ENCODE data around the gene PCSK1.
A peak's percentile ranks its signal among the peaks of the same experiment; 100 is the strongest.

Gene PCSK1

DNA sequence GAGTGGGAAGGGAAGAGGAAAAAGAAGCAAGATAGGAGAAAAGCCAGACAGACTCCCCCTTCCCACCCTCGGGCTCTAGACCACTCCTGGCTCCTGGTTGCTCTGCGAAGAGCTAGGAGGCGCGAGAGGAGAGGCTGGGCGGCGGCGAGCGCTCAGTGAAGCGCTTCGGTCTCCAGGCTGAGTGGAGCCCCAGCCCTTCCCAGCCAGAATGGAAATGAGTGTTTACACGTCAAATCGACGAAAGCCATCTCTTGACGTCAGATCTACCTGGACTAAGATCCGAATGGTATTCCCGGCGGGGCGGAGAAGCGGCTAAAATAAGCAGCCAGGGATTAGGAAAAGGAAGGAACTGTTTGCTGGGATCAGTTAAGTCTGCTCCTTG lies at the start of gene PCSK1:
Gene PCSK1 (minus strand): TSS at position 183 of the 382 bp plus-strand sequence. CDS start 206 bp downstream, outside the sequence.
- peak; percentile 11 for DNase-seq (ENCODE audit: low read depth, low spot score)

DNA sequence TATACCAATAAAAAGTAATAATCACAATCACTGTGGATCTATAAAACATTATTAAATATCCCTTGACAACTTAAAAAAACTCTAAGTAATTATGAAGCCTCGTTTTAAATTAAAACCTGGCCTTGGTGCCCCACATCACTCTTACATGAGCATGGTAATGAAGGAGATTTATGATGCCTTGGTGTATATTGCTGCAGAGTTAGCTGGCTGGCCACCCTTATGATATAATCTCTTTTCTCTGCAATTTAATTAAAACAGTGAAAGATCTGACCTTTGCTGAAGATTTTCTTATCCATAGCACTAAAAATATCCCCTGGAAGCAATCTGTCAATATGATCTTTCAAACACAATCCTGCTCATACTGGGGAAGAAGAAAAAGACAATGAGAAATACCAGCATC lies 48.8 kb upstream of the PCSK1 start:
- DNase-seq (ENCODE audit: low read depth, low spot score): no peak

DNA sequence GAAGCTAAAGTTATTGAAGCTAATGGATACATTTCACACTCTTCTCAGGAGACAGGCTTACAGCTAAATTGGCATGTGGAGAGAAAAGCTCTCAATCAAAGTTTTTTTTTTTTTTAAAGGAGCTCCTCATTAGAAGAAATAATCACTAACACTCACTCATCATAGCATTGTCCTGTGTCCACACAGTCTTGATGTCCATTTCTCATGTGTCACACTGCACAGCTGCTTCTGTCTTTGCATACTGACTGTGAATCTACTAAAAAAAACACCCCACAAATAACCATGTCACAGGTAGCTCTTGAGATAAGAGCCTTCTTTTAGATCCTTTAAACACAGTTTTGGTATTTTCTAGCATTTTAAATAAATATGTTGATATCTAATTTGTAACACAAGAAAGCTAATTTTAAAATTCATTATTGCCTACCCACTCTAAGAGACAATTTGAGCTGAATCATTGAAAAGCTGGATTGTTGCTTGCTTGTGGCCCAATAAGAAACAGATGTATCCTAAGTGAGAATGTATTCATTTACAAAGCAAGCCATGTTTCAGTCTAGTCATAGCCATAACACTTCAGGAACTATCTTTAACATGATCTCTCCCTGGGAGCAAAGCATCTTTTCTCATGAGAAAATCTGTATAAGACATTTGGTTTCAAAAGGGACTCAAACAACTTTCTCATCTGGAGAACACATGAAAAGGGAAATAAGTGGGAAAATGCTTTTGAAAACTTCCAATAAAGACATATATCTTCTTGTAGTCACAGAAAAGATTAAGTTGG lies 48.1 kb upstream of the PCSK1 start:
- DNase-seq (ENCODE audit: low read depth, low spot score): no peak

DNA sequence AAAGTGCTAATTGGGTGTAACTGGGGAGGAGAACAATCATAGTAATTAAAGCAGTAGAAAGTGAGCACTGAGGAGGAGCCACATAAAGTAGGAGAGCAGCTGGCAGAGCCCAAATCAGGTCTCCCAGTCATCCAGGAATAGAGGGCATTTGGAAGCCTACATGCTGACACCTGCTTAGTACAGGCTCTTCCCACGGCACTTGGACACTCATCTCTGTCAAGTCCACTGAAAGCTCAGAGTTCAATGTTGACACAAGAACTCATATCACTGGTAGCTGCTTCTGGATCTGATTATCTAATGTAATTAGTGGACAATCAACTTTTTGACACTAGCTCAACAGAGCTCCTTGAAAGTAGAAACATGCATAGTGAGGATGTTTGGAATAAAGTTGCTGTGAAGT lies 45.9 kb upstream of the PCSK1 start:
- no peak for DNase-seq (ENCODE audit: low read depth, low spot score)

DNA sequence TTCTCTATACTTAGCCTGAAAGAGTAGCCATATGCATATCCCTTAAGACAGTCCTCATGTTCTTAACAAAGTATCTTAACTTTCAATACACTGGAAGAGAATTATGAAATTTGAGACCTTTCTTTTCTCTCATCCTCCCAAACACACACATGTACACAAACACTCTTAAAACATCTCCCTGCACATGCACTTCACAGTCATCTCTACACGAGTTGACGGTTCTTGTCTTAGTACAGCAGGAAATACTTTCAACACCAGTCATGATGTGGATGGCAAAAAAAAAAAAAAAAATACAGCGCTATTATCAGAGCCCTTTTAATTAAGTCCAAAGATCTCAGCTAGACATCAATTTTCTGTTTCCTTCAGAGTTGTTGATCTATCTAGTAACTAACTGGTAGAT lies 43.6 kb upstream of the PCSK1 start:
- DNase-seq (ENCODE audit: low read depth, low spot score): peak; percentile 2

DNA sequence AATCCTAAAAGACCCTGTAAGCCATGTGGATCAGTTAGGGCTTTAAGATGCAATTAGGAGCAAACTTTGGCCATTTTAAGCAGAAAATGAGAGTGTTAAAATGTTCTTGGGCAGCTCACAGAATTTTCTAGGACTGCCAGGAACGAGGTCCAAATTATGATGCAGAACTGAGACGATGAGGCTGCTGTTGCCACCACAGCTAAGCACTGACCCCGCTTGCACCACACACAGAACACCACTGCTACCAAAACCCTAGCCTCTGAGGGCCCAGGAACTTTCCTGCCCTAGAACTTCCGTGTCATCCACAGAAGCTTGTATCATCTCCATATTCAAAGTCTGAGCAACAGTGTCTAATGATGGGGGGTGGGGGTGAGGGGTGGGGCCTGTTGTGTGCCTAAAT lies 41.0 kb upstream of the PCSK1 start:
- DNase-seq (ENCODE audit: low read depth, low spot score): no peak

DNA sequence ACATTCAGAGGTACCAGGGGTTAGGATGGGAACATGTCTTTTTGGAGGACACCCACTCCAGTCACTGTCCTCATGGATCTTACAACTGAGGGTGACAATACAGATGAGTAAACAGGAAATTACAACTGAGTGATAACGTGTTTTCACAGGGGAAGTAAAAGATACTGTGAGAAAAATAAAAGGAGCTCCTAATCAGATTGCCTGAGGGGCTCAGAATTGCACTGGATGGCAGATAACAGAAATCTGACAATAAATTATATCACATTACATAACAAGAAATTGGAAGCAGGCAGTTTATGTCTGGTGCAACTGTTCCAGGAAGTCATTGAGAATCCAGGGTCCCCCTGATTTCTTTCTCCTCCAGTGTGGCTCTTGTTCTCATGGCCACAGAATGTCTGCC lies 40.1 kb upstream of the PCSK1 start:
- DNase-seq (ENCODE audit: low read depth, low spot score): no peak

DNA sequence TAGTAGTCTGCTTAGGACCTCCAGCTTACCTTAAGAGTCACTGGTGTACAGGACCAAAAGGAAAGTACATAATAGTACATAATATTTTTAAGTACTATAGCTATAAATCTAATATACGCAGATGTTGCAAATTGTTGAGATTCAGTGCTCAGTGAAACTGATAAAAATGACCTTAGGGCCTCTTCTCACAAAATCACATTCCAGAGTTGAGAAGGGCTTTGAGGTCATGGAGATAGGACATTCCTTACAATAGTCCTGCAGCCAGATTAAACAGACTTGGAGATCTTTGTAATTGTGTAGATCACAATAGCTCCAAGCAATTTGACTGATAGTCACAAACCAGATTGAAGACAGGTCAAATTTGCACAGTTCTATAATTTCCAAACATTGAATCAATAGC lies 37.7 kb upstream of the PCSK1 start:
- no peak for DNase-seq (ENCODE audit: low read depth, low spot score)

DNA sequence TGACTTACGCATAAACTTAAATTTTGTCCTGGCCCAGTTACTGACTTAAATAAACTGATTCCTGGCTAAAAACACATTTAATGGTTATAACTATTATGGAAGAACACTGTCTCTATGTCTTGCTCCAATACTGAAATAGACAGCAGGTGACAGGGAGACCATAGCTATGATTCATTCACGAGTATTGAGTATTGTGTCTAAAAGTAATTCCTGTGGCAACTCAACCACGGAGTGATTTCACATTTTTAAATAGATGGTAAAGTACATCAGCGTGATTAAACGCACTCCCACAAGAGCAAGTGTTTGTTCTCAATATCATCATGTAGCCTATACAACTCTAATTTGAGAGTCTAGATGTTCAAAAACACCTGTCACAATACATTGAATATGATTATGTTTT lies 35.9 kb upstream of the PCSK1 start:
- DNase-seq (ENCODE audit: low read depth, low spot score): peak; percentile 17

DNA sequence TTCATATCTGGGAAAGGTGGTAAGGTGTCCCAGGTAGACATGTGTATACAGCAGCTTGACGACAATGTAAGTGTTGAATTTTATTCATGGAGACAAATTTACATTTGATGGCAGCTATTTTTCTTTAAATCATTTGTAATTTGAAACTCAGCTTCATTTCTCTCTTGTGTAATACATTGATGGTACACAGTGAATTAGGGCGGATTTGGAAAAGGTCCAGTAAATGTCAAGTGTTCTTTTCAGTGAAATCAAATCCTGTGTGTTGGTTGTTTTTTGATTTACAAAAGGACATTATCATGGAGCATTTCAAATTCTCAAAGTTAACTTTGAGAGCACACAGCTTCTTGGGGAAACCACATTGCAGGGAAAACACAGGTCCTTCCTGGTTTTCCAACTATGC lies 30.0 kb upstream of the PCSK1 start:
- no peak for DNase-seq (ENCODE audit: low read depth, low spot score)

DNA sequence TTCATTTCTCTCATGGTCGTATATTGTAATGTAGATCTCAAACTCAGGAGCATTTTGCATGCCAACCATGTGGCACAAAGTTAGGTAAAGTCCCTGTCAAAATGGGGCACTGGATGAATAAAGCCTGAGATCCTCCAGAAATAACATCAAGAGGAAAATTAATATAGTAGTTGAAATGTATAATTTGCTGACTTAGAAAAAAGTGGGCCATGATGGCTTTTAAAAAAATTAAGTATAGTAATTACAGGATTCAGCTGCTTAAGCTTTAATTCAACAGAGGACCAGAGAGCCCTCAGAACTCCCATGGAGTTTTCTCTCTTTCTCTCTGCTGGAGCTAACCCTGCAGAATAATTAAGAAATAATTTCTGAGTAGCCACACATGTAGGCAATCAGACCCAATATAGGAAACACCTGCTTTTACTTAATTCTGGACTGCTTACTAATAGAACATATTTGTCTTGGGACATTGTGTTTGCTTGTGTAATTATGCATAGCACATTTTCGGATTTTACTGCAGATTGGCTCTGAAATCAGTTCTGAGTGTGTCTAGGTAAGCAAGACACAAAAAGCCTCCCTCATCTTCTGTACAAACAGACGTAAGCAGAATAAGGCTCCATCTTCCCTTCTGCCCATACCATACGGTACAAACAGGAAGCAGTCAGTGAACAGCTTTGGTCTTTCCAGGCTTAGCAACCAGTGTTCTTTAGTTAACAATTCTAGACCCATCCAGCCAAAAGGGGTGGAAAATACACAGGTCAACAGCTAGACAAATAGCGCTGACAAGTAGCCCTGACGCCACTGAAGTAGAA lies 26.5 kb upstream of the PCSK1 start:
- no peak for DNase-seq (ENCODE audit: low read depth, low spot score)

DNA sequence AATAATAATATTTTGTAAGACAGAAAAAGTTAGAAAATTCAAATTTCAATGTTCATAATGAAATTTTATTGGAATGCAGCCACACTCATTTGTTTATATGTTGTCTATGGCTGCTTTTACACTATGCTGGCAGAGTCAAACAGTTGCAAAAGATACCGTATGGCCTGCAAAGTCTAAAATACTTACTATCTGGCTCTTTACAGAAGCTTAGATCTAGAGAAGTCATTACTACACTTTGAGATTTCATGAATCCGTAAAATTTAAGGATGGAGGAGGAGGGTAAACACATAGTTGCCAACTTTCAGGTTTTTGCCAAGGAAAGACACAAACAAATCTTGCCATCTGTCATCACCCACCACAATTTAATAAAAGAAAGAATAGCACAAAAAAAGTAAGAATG lies 25.1 kb upstream of the PCSK1 start:
- no peak for DNase-seq (ENCODE audit: low read depth, low spot score)

DNA sequence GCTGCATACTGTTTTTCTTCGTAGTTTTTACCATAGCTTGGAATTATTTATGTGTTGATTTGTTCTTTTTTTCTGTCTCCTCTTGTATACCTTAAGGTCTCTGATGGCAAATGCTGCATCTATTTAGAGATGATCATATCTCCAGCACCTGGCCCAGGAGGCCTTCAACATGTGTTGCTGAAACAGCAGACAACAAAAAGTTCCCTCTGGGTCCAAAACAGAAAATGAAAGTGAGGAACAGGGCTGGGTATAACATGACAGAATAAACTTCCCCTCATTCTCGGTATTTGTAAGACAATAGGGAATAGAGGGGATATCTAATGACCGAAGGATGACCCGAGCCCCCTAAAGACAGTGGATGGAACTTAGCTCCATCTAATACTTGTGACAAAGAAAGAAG lies 22.7 kb upstream of the PCSK1 start:
- no peak for DNase-seq (ENCODE audit: low read depth, low spot score)

DNA sequence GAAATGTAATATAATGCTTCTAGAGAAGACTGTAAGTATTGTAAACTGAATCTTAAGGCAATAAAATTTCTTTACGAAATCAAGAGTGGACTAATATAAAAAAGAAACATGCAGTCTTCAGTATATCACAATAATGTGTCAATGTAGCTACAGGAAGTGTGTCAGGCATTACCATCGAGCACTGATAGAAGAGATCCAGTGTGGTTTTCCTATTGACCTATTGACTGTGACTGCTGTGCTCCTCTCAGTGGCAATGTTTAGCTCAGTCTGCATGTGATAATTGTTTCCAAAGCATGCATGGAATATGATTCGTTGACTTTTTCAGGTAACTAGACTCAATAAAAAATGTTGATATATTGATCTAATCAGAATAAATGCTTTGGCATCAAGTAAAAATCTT lies 20.3 kb upstream of the PCSK1 start:
- no peak for DNase-seq (ENCODE audit: low read depth, low spot score)

DNA sequence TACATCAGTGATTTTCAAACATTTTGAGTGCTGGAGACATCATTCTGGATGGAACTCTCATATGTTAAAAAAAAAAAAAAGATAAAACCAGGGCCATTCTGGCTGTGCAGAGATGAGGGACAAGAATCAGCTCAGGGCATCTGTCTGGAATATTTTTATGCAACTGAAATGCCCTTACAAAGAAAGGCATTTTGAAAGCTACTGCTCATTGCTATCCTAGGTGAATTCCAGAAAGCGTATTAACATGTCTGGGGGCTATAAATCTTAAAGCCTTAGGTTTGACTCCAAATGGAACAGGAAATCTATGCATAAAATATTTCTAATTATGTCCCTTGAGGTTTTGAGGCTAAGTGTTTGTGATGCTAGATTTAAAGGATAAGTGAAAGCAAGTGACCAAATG lies 14.9 kb upstream of the PCSK1 start:
- DNase-seq (ENCODE audit: low read depth, low spot score): no peak

DNA sequence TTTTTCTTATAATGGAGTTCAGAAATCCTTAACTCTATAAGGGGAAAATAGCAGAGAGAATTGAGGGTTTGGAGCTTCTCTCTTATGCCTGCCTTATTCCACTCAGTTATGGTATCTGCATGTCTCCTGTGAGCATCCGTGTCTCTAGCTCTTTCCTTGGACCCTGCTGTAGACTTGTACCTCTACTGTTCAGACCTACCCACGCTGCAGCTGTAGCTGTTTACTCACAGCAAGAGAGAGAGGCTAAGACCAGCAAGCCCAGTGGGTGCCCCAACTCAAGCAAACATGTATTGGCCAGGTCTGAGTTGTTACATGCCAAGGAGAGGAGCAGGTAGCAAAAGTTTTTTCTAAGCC lies 7.1 kb upstream of the PCSK1 start:
- DNase-seq (ENCODE audit: low read depth, low spot score): no peak

DNA sequence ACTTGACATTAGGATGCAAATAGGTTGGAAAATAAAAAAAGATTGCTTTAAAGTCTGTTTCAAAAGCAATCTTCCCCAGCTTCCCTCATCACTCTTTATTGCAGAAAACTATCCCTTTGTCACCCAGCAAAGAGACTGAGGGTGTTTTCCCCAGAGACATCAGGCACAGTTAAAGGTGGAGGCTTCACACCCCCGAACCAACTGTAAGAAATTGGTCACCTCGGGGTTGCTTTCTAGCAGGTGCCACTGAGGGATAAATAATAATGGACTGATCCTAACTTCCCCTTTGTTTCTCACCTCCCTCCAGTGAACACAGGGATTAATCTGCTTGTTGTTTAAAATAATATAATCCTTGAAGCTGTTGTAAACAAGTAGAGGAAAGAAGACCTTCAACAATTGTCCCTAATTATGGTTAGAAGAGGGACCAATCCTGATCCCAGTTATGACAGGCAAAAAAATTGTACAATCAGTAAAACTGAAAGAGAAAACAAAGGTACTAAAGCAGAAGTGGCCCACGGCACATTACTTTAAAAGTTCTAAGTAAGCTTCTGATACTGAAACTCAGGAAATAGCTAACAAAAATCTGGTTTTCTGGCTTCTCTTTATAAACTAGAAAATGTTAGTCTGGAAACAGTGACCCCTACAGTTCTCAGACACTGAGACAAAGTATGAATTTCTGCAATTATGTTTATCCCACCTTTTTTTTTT lies 6.6 kb upstream of the PCSK1 start:
- DNase-seq (ENCODE audit: low read depth, low spot score): no peak

DNA sequence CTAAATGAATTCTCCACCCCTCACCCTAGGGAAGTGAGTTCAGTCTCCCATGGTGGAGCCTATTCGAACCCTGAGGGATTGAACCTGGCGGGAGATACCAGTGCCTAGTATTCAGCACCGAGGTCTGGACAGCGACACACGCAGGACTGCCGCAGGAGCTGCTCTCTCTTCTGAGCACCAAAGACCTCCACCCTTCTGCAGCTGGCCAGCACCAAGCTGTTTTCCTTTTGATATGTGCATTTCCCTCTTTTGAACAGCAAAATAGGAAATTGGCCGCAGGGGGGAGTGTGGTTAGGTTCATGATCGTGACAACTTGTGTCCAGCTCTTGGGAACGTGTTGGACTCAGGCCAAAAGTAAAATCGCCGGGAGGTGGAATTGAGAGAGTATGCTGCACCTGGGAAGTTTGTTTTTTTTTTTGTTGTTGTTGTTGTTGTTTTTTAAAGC lies 1.2 kb upstream of the PCSK1 start:
- DNase-seq (ENCODE audit: low read depth, low spot score): peak; percentile 92

DNA sequence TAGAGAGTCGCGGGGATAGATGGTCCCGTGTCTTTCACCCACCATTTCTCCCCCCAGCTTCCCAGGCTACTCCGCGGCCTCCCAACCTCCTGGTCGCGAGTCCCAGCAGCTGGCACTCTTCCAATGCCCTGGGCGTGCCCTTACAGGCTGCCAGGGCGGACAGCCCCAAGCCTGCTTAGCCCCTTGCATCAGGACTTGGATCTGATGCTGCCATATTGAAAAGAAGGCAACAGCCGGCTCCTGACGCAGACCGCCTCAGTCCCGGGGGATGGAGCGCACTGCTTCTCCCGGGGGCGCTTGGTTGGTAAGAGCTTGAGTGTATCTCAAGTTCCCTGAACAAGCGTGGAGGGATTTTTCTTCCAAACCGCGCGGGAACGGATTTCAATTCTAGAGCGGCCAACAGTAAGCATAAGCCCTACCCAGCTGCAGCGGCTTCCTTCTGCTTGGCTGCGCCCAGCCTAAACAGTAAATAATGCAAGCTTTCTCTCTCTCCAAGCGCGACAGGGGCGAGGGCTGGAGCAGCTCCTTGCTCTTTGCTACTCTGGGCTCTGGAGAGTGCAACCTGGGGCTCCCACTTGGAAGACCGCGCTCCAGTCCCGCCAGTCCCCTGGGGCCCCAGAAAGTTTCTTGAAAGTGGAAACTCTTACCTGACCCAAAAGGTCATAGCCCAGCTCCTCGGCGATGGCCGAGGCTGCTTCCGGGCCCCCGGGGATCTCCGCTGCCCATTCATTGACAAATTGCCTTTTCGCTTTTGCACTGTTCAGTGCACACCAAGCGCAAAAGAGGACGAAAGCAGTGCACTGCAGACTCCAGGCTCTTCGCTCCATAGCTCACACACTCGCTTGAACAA lies 607 bp downstream of the PCSK1 start:
- DNase-seq (ENCODE audit: low read depth, low spot score): peak; percentile 54

DNA sequence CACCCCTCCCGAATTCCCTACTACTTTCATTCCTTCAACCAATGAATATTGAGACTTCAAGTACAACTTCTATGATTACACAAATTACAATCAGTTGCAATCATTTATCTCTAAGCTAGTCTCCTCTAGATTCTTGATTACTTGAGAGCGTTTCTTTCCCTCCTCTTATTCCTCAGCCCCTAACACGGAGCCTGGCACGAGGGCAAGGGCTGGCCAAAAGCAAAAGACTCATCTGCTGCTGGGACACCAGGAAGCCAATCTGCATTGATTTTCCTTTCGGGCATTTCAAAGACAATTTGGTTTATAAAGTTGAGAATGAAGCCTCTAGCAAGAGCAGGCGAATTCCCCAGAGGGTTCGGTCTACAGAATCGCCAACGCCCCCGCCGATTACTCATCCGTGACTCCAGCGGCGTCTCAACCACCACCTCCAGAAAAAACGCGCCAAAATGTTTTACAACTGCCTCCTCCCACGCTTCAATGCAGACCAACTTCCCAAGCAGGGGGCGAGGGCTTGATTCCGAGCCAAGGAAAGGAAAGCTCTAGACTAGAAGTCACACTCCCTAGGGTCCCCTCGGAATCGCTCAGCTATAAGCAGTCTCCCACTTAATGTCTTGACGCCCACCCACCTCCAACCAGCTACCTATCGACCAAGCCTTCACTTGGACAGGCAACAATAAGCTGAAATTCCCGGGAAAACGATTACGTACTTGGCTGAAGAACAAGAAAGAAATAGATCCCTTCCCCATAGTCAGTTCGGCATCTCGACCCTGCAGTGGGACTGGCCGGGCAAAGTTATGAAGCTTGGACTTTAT lies 1.5 kb downstream of the PCSK1 start:
- DNase-seq (ENCODE audit: low read depth, low spot score): peak; percentile 29

DNA sequence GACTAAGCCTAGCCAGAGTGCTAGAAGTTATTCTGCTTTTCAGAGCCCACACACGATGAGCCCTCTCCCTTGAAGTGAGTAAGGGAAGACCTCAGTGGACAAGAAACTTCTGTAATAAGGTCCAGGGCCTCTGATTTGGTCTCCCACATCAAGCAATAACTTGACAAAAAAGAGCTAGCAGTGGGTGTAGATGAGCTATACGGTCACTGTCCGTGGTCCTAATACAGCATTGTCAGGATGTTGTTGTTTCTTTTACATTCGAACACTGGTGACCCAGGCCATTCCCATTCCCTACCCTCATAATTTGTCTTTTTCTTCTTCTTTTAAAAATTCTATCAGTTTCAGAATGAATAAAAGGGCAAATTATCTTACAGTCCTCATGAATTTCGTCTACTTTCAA lies 5.2 kb downstream of the PCSK1 start:
- DNase-seq (ENCODE audit: low read depth, low spot score): peak; percentile 48

Data from astrocyte of the hippocampus (primary cell).